SK-N-SH treated with all-trans-retinoic acid at 6 μM for 48 hours (cell line): ENCODE results near the gene UBASH3B.

Source experiments
- GLIS3 ChIP-seq: fragments of 250-450 bp; sonication (Bioruptor Pico); IDR thresholded peaks from 2 replicates; pipeline ENCODE4 v1.5.0; 2020; ENCODE audit warnings: mild to moderate bottlenecking, moderate library complexity
- ISL1 ChIP-seq: fragments of 250-450 bp; sonication (Bioruptor Pico); IDR thresholded peaks from 2 replicates; pipeline ENCODE4 v2.1.2; 2022; ENCODE audit warnings: mild to moderate bottlenecking, moderate library complexity
- SNAI2 ChIP-seq: fragments of 250-450 bp; sonication (Bioruptor Pico); IDR thresholded peaks from 2 replicates; pipeline ENCODE4 v1.5.0; 2020; ENCODE audit warnings: mild to moderate bottlenecking, moderate library complexity
- TOX ChIP-seq: fragments of 250-450 bp; sonication (Bioruptor Pico); IDR thresholded peaks from 2 replicates; pipeline ENCODE4 v1.8.0; 2021; ENCODE audit warnings: mild to moderate bottlenecking, moderate library complexity, borderline replicate concordance
- ZFP3 ChIP-seq: fragments of 250-450 bp; sonication (Bioruptor Pico); IDR thresholded peaks from 2 replicates; pipeline ENCODE4 v1.5.0; 2020; ENCODE audit warnings: mild to moderate bottlenecking, moderate library complexity
- ZFP30 ChIP-seq: fragments of 450-650 bp; formaldehyde crosslinking; IDR thresholded peaks from 2 replicates; pipeline ENCODE4 v1.5.0; 2022; ENCODE audit warnings: mild to moderate bottlenecking, moderate library complexity
- TF ChIP-seq, protein P1 (sequence below): fragments of 250-450 bp; sonication (Bioruptor Pico); IDR thresholded peaks from 2 replicates; pipeline ENCODE4 v1.5.1; 2021; ENCODE audit warnings: mild to moderate bottlenecking, moderate library complexity
- TF ChIP-seq, protein P2 (sequence below): fragments of 250-450 bp; sonication (Bioruptor Pico); IDR thresholded peaks from 2 replicates; pipeline ENCODE4 v1.8.0; 2020; ENCODE audit warnings: mild to moderate bottlenecking, moderate library complexity, borderline replicate concordance
- TF ChIP-seq, protein P3 (sequence below): fragments of 250-450 bp; sonication (Bioruptor Pico); IDR thresholded peaks from 2 replicates; pipeline ENCODE4 v1.5.0; 2020; ENCODE audit warnings: mild to moderate bottlenecking, moderate library complexity

DNA sequence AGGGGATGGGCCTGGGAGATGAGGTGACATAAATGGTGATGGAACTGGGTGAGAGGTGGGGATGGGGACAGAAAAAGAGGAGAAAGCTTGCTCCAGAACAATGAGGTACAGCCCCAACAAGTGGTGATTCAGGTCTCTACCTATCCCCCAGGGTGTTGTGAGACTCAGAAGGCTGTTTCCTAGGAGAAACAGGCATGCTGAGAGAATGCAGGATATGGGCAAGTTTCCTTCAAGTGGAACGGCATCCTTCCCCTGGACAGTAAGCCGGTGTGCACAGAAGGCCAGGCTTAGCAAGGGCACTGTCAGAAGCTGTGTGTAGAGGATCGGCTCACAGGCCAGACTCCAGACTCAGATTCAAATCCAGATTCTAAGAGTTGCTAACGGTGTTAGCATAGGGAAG lies 148.6 kb downstream of the UBASH3B start:
- TF ChIP-seq SNAI2 (CRISPR knock-in tag) (no peak), ISL1 (CRISPR knock-in tag) (no peak), GLIS3 (CRISPR knock-in tag) (no peak), ZFP30 (CRISPR knock-in tag) (no peak), ZFP3 (CRISPR knock-in tag) (no peak), TOX (CRISPR knock-in tag) (no peak)
- TF ChIP-seq, protein P1, sequence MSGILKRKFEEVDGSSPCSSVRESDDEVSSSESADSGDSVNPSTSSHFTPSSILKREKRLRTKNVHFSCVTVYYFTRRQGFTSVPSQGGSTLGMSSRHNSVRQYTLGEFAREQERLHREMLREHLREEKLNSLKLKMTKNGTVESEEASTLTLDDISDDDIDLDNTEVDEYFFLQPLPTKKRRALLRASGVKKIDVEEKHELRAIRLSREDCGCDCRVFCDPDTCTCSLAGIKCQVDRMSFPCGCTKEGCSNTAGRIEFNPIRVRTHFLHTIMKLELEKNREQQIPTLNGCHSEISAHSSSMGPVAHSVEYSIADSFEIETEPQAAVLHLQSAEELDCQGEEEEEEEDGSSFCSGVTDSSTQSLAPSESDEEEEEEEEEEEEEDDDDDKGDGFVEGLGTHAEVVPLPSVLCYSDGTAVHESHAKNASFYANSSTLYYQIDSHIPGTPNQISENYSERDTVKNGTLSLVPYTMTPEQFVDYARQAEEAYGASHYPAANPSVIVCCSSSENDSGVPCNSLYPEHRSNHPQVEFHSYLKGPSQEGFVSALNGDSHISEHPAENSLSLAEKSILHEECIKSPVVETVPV = no peak
- TF ChIP-seq, protein P2, sequence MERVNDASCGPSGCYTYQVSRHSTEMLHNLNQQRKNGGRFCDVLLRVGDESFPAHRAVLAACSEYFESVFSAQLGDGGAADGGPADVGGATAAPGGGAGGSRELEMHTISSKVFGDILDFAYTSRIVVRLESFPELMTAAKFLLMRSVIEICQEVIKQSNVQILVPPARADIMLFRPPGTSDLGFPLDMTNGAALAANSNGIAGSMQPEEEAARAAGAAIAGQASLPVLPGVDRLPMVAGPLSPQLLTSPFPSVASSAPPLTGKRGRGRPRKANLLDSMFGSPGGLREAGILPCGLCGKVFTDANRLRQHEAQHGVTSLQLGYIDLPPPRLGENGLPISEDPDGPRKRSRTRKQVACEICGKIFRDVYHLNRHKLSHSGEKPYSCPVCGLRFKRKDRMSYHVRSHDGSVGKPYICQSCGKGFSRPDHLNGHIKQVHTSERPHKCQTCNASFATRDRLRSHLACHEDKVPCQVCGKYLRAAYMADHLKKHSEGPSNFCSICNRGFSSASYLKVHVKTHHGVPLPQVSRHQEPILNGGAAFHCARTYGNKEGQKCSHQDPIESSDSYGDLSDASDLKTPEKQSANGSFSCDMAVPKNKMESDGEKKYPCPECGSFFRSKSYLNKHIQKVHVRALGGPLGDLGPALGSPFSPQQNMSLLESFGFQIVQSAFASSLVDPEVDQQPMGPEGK = no peak
- TF ChIP-seq, protein P3, sequence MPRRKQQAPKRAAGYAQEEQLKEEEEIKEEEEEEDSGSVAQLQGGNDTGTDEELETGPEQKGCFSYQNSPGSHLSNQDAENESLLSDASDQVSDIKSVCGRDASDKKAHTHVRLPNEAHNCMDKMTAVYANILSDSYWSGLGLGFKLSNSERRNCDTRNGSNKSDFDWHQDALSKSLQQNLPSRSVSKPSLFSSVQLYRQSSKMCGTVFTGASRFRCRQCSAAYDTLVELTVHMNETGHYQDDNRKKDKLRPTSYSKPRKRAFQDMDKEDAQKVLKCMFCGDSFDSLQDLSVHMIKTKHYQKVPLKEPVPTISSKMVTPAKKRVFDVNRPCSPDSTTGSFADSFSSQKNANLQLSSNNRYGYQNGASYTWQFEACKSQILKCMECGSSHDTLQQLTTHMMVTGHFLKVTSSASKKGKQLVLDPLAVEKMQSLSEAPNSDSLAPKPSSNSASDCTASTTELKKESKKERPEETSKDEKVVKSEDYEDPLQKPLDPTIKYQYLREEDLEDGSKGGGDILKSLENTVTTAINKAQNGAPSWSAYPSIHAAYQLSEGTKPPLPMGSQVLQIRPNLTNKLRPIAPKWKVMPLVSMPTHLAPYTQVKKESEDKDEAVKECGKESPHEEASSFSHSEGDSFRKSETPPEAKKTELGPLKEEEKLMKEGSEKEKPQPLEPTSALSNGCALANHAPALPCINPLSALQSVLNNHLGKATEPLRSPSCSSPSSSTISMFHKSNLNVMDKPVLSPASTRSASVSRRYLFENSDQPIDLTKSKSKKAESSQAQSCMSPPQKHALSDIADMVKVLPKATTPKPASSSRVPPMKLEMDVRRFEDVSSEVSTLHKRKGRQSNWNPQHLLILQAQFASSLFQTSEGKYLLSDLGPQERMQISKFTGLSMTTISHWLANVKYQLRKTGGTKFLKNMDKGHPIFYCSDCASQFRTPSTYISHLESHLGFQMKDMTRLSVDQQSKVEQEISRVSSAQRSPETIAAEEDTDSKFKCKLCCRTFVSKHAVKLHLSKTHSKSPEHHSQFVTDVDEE (CRISPR knock-in tag) = no peak
